Measurements from ENCODE around the gene WDR72. TPM values are rescaled to one million over a fixed set of nuclear protein-coding genes. Genes with fewer than 3 reads are reported as not detected.

The WDR72 gene
- total RNA-seq, 4 donors from 2014 or later: 0.04 to 0.73 (median 0.08) TPM; not detected in 1

DNA sequence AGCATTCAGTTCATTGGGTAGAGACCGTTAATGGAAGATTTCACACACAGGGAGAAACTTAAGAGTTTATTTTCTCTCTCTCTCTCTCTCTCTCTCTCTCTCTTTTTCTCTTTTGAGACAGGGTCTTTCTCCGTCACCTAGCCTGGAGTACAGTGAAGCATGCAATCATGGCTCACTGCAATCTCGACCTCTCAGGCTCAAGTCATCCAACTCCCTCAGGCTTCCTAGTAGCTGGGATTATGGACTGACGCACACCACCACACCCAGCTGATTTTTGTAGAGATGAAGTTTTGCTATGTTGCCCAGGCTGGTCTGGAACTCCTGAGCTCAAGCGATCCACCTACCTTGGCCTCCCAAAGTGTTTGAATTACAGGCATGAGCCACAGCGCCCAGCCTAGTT lies 1.6 kb downstream of the WDR72 start:
- Histone ChIP-seq H3K36me3 (no peaks in the 10 kb centered on the region), H3K4me3 (no peak overlapping the region), H3K4me1 (peaks cover 0 to 17% (median 7%) of the 10 kb centered on the region in 3 donors), H3K27ac (no peak overlapping the region), H3K9me3 (no peaks in the 10 kb centered on the region), H3K27me3 (peaks cover 0 to 37% (median 2%) of the 10 kb centered on the region in 4 donors)
- TF ChIP-seq, protein P1, sequence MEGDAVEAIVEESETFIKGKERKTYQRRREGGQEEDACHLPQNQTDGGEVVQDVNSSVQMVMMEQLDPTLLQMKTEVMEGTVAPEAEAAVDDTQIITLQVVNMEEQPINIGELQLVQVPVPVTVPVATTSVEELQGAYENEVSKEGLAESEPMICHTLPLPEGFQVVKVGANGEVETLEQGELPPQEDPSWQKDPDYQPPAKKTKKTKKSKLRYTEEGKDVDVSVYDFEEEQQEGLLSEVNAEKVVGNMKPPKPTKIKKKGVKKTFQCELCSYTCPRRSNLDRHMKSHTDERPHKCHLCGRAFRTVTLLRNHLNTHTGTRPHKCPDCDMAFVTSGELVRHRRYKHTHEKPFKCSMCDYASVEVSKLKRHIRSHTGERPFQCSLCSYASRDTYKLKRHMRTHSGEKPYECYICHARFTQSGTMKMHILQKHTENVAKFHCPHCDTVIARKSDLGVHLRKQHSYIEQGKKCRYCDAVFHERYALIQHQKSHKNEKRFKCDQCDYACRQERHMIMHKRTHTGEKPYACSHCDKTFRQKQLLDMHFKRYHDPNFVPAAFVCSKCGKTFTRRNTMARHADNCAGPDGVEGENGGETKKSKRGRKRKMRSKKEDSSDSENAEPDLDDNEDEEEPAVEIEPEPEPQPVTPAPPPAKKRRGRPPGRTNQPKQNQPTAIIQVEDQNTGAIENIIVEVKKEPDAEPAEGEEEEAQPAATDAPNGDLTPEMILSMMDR (IDR thresholded peaks at IDR 0.05): no peak
- TF ChIP-seq POLR2A (IDR thresholded peaks at IDR 0.05): no peak
- intact Hi-C loops (cut with DNase I): no loop called here
- 43 to 44% methylated on average over 6 of the region's 6 CpGs for WGBS, 2 donors
- no peak for DNase-seq

DNA sequence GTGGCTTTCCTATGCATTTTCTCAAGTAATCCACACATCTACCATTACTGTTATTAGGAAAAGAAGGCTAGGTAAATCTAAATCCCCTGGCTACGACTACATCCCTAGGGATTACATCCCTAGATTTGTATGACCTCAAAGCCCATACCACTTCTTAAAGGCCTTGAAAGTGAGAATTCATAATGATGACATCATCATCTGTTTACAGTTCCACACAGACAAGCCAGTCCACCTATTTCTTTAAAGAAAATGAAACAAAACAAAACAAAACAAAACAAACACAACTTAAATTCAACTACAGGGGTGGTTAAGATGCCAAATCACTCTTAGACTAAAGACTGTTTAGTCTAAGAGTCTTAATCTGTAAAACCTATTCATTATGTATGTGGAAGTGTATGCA lies 5.7 kb downstream of the WDR72 start:
- H3K27me3 ChIP-seq: peaks cover 0 to 2% (median 0%) of the 10 kb centered on the region in 4 donors
- H3K4me3 ChIP-seq: no peak overlapping the region
- H3K9me3 ChIP-seq: no peaks in the 10 kb centered on the region
- no peaks in the 10 kb centered on the region for H3K36me3 ChIP-seq
- intact Hi-C loops (cut with DNase I): no loop called here
- no peak for TF ChIP-seq POLR2A (IDR thresholded peaks at IDR 0.05)
- TF ChIP-seq, protein P1 (IDR thresholded peaks at IDR 0.05): no peak
- peaks cover 0 to 7% (median 0%) of the 10 kb centered on the region in 3 donors for H3K4me1 ChIP-seq
- DNase-seq: no peak
- H3K27ac ChIP-seq: no peak overlapping the region
- WGBS, 2 donors: 55 to 71% methylated on average over 1 of the region's 1 CpG

DNA sequence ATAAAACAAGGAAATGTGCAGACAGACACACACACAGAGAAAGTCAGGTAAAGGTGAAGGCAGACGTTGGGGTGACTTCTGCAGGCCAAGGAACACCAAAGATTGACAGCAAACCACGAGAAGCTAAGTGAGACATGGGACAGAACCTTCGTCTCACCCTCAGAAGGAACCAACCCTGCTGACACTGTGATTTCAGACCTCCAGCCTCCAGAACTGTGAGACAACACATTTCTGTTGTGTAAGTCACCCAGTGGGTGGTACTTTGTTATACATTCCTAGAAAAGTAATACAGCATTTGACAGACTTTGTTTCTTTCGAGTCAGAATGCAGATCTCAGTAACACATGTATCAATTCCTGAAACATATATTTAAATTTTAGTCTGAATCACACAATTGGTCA lies 7.1 kb downstream of the WDR72 start:
- H3K4me3 ChIP-seq: no peak overlapping the region
- no peak for DNase-seq
- no peaks in the 10 kb centered on the region for H3K9me3 ChIP-seq
- H3K27ac ChIP-seq: no peak overlapping the region
- no peaks in the 10 kb centered on the region for H3K36me3 ChIP-seq
- WGBS, 2 donors: 53 to 61% methylated on average over 3 to 4 of the region's 4 CpGs
- no peaks in the 10 kb centered on the region for H3K4me1 ChIP-seq
- no peaks in the 10 kb centered on the region for H3K27me3 ChIP-seq
- TF ChIP-seq, protein P1 (IDR thresholded peaks at IDR 0.05): no peak
- intact Hi-C loops (cut with DNase I): no loop called here

DNA sequence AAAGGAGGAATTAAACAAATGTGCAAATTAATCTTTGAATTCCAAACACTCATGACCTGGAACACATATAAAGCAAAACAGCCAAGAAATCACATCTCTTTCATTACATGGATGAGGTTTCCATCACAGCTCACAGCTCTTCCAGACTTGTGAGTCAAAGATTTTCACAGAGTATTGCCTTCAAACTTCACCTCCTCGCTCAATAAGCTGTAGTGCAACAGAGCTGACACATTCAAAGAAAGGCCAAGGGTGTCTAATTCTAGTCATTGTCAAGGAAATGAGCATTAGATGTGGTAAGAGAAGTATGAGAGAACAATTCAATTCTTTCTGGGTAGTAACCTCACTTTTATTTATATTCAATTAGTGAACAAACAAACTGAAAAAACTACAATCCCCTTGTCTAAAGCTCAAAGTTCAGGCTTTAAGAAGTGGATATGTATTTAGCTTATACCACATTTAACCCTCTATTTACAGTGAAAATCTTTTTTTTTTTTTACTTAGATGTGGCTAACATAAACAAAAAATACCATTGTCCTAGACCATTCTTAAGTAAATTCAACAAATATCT lies 11.9 kb downstream of the WDR72 start:
- no peaks in the 10 kb centered on the region for H3K4me1 ChIP-seq
- H3K36me3 ChIP-seq: no peaks in the 10 kb centered on the region
- H3K9me3 ChIP-seq: no peaks in the 10 kb centered on the region
- H3K4me3 ChIP-seq: no peak overlapping the region
- H3K27me3 ChIP-seq: no peaks in the 10 kb centered on the region
- H3K27ac ChIP-seq: no peak overlapping the region
- 31 to 42% methylated on average over 1 of the region's 1 CpG for WGBS, 2 donors
- no peak for DNase-seq
- TF ChIP-seq, protein P1 (IDR thresholded peaks at IDR 0.05): no peak
- no peak for TF ChIP-seq POLR2A (IDR thresholded peaks at IDR 0.05)
- intact Hi-C loops (cut with DNase I): no loop called here

DNA sequence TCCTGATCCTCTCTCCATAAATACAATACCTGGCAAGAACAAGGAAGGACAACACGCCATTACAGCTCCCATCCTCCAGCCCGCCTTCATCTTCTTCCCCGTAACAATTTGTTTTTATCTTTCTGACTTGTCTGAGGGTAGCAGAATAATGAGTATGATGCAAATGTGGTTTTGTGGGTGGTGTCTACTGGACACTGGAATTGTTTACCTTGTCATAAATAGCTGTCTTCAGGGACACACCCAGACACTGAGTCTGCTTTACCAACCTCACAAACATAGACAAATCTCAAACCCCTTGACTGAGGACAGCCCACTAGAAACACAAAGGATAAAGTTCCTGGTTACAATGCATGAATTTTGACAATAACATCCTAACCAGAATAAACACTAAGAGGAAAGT lies 13.4 kb downstream of the WDR72 start:
- DNase-seq: no peak
- Histone ChIP-seq H3K27me3 (no peaks in the 10 kb centered on the region), H3K27ac (no peak overlapping the region), H3K4me3 (no peak overlapping the region), H3K36me3 (no peaks in the 10 kb centered on the region), H3K4me1 (no peaks in the 10 kb centered on the region), H3K9me3 (no peaks in the 10 kb centered on the region)
- WGBS, 2 donors: 77 to 94% methylated on average over 3 of the region's 3 CpGs
- TF ChIP-seq, protein P1 (IDR thresholded peaks at IDR 0.05): no peak
- TF ChIP-seq POLR2A (IDR thresholded peaks at IDR 0.05): no peak
- intact Hi-C loops (cut with DNase I): no loop called here
